Activated T-cell treated with anti-CD3 and anti-CD28 coated beads, Interleukin-2, amount 50 U/mL, for 4 hours (primary cell): Measurements from ENCODE around the gene ZNF365. TPM values are rescaled to one million over a fixed set of nuclear protein-coding genes. Genes with fewer than 3 reads are reported as not detected.

ENCODE experiments used
- total RNA-seq, 3 donors: library from RNA; stranded (reverse); gene quantifications; one replicate each; pipeline ENCODE4 v1.2.1, GENCODE V29; 2021

The ZNF365 gene
- total RNA-seq, 3 donors from 2014 or later, result 1.3 to 3.4 (median 1.7) TPM

Other genes with a start within 250 kb of the ZNF365 start
- gene RTKN2, start 105.5 kb upstream of the ZNF365 start, total RNA-seq, result 1 to 10 TPM; 2.1 to 4.0 (median 3.2) TPM